HEK293 (cell line): Measurements from ENCODE around the gene HOXC11.

Source experiments
- ELK4 ChIP-seq: IDR thresholded peaks from 2 replicates; pipeline ENCODE4 v1.6.1; 2011; ENCODE audit warnings: mild to moderate bottlenecking, low read depth, low read length, borderline replicate concordance
- GLI4 ChIP-seq: fragments of 450-650 bp; formaldehyde crosslinking; IDR thresholded peaks from 2 replicates; pipeline ENCODE4 v1.5.1; 2016; ENCODE audit warnings: missing biosample characterization, missing genetic modification characterization
- GLIS1 ChIP-seq: fragments of 450-650 bp; formaldehyde crosslinking; IDR thresholded peaks from 2 replicates; pipeline ENCODE4 v1.5.1; 2016; ENCODE audit warnings: missing biosample characterization, missing genetic modification characterization
- HOXA7 ChIP-seq: sonication (generic); formaldehyde crosslinking; IDR thresholded peaks from 2 replicates; pipeline ENCODE4 v1.8.1; 2022; ENCODE audit warnings: missing genetic modification reagents, borderline replicate concordance
- KLF1 ChIP-seq: fragments of 450-650 bp; formaldehyde crosslinking; IDR thresholded peaks from 2 replicates; pipeline ENCODE4 v1.5.1; 2016; ENCODE audit warnings: missing biosample characterization, missing genetic modification characterization
- OSR2 ChIP-seq: fragments of 450-650 bp; formaldehyde crosslinking; IDR thresholded peaks from 2 replicates; pipeline ENCODE4 v1.5.1; 2016; ENCODE audit warnings: missing biosample characterization, missing genetic modification characterization
- PRDM1 ChIP-seq: fragments of 450-650 bp; formaldehyde crosslinking; IDR thresholded peaks from 2 replicates; pipeline ENCODE4; 2016; ENCODE audit warnings: missing biosample characterization, missing genetic modification characterization
- REPIN1 ChIP-seq: fragments of 450-650 bp; formaldehyde crosslinking; IDR thresholded peaks from 2 replicates; pipeline ENCODE4 v1.5.1; 2017; ENCODE audit warnings: missing biosample characterization, missing genetic modification characterization, low read depth
- ZBTB1 ChIP-seq: fragments of 450-650 bp; formaldehyde crosslinking; IDR thresholded peaks from 2 replicates; pipeline ENCODE4 v1.5.1; 2016; ENCODE audit warnings: missing biosample characterization, missing genetic modification characterization
- ZBTB11 ChIP-seq: fragments of 450-650 bp; formaldehyde crosslinking; conservative IDR thresholded peaks from 2 replicates; pipeline ENCODE4 v1.5.1; 2016; ENCODE audit warnings: low read depth, missing biosample characterization, missing genetic modification characterization
- ZBTB17 ChIP-seq: fragments of 450-650 bp; formaldehyde crosslinking; IDR thresholded peaks from 2 replicates; pipeline ENCODE4 v1.5.1; 2016; ENCODE audit warnings: missing biosample characterization, missing genetic modification characterization
- ZBTB49 ChIP-seq: fragments of 450-650 bp; formaldehyde crosslinking; IDR thresholded peaks from 2 replicates; pipeline ENCODE4 v1.5.1; 2016; ENCODE audit warnings: missing biosample characterization, missing genetic modification characterization, low read depth
- ZEB2 ChIP-seq: fragments of 450-650 bp; formaldehyde crosslinking; IDR thresholded peaks from 2 replicates; pipeline ENCODE4 v1.5.1; 2016; ENCODE audit warnings: missing biosample characterization, missing genetic modification characterization
- ZNF112 ChIP-seq: fragments of 450-650 bp; formaldehyde crosslinking; IDR thresholded peaks from 2 replicates; pipeline ENCODE4 v1.5.0; 2017; ENCODE audit warnings: missing biosample characterization, missing genetic modification characterization
- ZNF133 ChIP-seq: fragments of 450-650 bp; formaldehyde crosslinking; IDR thresholded peaks from 2 replicates; pipeline ENCODE4 v1.5.1; 2016; ENCODE audit warnings: missing biosample characterization, missing genetic modification characterization
- ZNF155 ChIP-seq: fragments of 450-650 bp; formaldehyde crosslinking; IDR thresholded peaks from 2 replicates; pipeline ENCODE4 v1.5.1; 2016; ENCODE audit warnings: missing biosample characterization, missing genetic modification characterization
- ZNF16 ChIP-seq: fragments of 450-650 bp; formaldehyde crosslinking; IDR thresholded peaks from 2 replicates; pipeline ENCODE4 v1.5.1; 2016; ENCODE audit warnings: low read depth, missing biosample characterization, missing genetic modification characterization
- ZNF184 ChIP-seq: fragments of 450-650 bp; IDR thresholded peaks from 2 replicates; pipeline ENCODE4 v1.5.1; 2018; ENCODE audit warnings: missing biosample characterization, mild to moderate bottlenecking, missing genetic modification characterization
- ZNF19 ChIP-seq: fragments of 450-650 bp; formaldehyde crosslinking; IDR thresholded peaks from 2 replicates; pipeline ENCODE4; 2016; ENCODE audit warnings: missing biosample characterization, missing genetic modification characterization, low read depth
- ZNF2 ChIP-seq: fragments of 450-650 bp; formaldehyde crosslinking; IDR thresholded peaks from 2 replicates; pipeline ENCODE4 v1.5.1; 2016; ENCODE audit warnings: missing biosample characterization, missing genetic modification characterization
- ZNF211 ChIP-seq: fragments of 450-650 bp; formaldehyde crosslinking; IDR thresholded peaks from 2 replicates; pipeline ENCODE4 v1.5.1; 2016; ENCODE audit warnings: low read depth, missing biosample characterization, missing genetic modification characterization
- ZNF324 ChIP-seq: fragments of 450-650 bp; formaldehyde crosslinking; IDR thresholded peaks from 2 replicates; pipeline ENCODE4 v1.5.1; 2016; ENCODE audit warnings: missing biosample characterization, missing genetic modification characterization
- ZNF362 ChIP-seq: fragments of 450-650 bp; formaldehyde crosslinking; IDR thresholded peaks from 2 replicates; pipeline ENCODE4 v1.5.1; 2016; ENCODE audit warnings: missing biosample characterization, missing genetic modification characterization
- ZNF391 ChIP-seq: fragments of 450-650 bp; formaldehyde crosslinking; IDR thresholded peaks from 2 replicates; pipeline ENCODE4 v1.5.1; 2016; ENCODE audit warnings: low read depth, missing biosample characterization, missing genetic modification characterization, borderline replicate concordance
- ZNF394 ChIP-seq: fragments of 450-650 bp; formaldehyde crosslinking; IDR thresholded peaks from 2 replicates; pipeline ENCODE4 v1.5.1; 2016; ENCODE audit warnings: missing biosample characterization, missing genetic modification characterization, mild to moderate bottlenecking, moderate library complexity, borderline replicate concordance
- ZNF513 ChIP-seq: fragments of 450-650 bp; IDR thresholded peaks from 2 replicates; pipeline ENCODE4 v1.5.1; 2018; ENCODE audit warnings: missing biosample characterization, missing genetic modification characterization
- ZNF529 ChIP-seq: fragments of 450-650 bp; formaldehyde crosslinking; IDR thresholded peaks from 2 replicates; pipeline ENCODE4 v1.5.1; 2017; ENCODE audit warnings: missing genetic modification characterization, missing biosample characterization; ENCODE audit not compliant: insufficient replicate concordance
- ZNF561 ChIP-seq: fragments of 450-650 bp; IDR thresholded peaks from 2 replicates; pipeline ENCODE4 v1.5.1; 2018; ENCODE audit warnings: missing biosample characterization, missing genetic modification characterization, borderline replicate concordance
- ZNF600 ChIP-seq: fragments of 450-650 bp; formaldehyde crosslinking; IDR thresholded peaks from 2 replicates; pipeline ENCODE4 v1.5.1; 2016; ENCODE audit warnings: missing biosample characterization, missing genetic modification characterization
- ZNF654 ChIP-seq: fragments of 450-650 bp; formaldehyde crosslinking; IDR thresholded peaks from 2 replicates; pipeline ENCODE4 v1.5.1; 2016; ENCODE audit warnings: low read depth, missing biosample characterization, missing genetic modification characterization
- ZNF707 ChIP-seq: fragments of 450-650 bp; formaldehyde crosslinking; IDR thresholded peaks from 2 replicates; pipeline ENCODE4 v1.5.1; 2016; ENCODE audit warnings: missing biosample characterization, missing genetic modification characterization
- ZSCAN16 ChIP-seq: fragments of 450-650 bp; formaldehyde crosslinking; IDR thresholded peaks from 2 replicates; pipeline ENCODE4 v1.5.1; 2016; ENCODE audit warnings: missing biosample characterization, missing genetic modification characterization

HOXC11 gene

GRCh38 chr12:53978477-53979356 lies 5.8 kb downstream of the HOXC11 start (continued):
- TF ChIP-seq ZEB2 (tag by site-specific recombination), result peak; percentile 42; the same call in 1 of the 2 replicates
- TF ChIP-seq ZNF391 (tag by site-specific recombination), result no peak
- TF ChIP-seq HOXA7 (CRISPR knock-in tag), result no peak
- TF ChIP-seq ZNF513 (tag by site-specific recombination), result no peak
- no peak for TF ChIP-seq ZNF654
- no peak for TF ChIP-seq ZNF155
- TF ChIP-seq ZNF362, result no peak
- TF ChIP-seq ZNF529, result no peak
- no peak for TF ChIP-seq ZBTB11
- TF ChIP-seq ZNF133 (tag by site-specific recombination), result no peak
- no peak for TF ChIP-seq ZNF324 (tag by site-specific recombination)
- TF ChIP-seq ZNF394, result no peak
- TF ChIP-seq ZBTB17 (tag by site-specific recombination), result no peak
- peak; percentile 80 for TF ChIP-seq OSR2 (tag by site-specific recombination)
- TF ChIP-seq ZNF707 (tag by site-specific recombination), result no peak
- TF ChIP-seq ZNF112 (tag by site-specific recombination), result no peak
- peak; percentile 30; the same call in 1 of the 2 replicates for TF ChIP-seq GLIS1 (tag by site-specific recombination)
- TF ChIP-seq ELK4, result no peak
- no peak for TF ChIP-seq ZNF600 (tag by site-specific recombination)
- TF ChIP-seq KLF1 (tag by site-specific recombination), result peak; percentile 94
- no peak for TF ChIP-seq ZBTB49 (tag by site-specific recombination)
- TF ChIP-seq ZNF19 (tag by site-specific recombination), result no peak
- TF ChIP-seq ZNF211 (tag by site-specific recombination), result no peak
- no peak for TF ChIP-seq ZNF2 (tag by site-specific recombination)
- TF ChIP-seq ZNF561 (tag by site-specific recombination), result peak; percentile 100
- no peak for TF ChIP-seq GLI4 (tag by site-specific recombination)
- TF ChIP-seq ZNF184, result no peak
- TF ChIP-seq PRDM1, result no peak
- no peak for TF ChIP-seq ZBTB1 (tag by site-specific recombination)
- no peak for TF ChIP-seq ZSCAN16 (tag by site-specific recombination)
- TF ChIP-seq REPIN1, result no peak
- TF ChIP-seq ZNF16 (tag by site-specific recombination), result no peak
